CD4-positive, alpha-beta T cell treated with Interleukin-15 for 4 hours (primary cell): ENCODE data around the gene TMEM217.
"Not testable (repeated sequence)": the region's sequence is repeated elsewhere in the genome, so short reads cannot be mapped to it uniquely, and the experiment has no call there.

Experiments used
- DNase-seq: peaks from one replicate; pipeline ENCODE4 v3.0.0-alpha.2; 2020; ENCODE audit warnings: low spot score

TMEM217 gene

DNA sequence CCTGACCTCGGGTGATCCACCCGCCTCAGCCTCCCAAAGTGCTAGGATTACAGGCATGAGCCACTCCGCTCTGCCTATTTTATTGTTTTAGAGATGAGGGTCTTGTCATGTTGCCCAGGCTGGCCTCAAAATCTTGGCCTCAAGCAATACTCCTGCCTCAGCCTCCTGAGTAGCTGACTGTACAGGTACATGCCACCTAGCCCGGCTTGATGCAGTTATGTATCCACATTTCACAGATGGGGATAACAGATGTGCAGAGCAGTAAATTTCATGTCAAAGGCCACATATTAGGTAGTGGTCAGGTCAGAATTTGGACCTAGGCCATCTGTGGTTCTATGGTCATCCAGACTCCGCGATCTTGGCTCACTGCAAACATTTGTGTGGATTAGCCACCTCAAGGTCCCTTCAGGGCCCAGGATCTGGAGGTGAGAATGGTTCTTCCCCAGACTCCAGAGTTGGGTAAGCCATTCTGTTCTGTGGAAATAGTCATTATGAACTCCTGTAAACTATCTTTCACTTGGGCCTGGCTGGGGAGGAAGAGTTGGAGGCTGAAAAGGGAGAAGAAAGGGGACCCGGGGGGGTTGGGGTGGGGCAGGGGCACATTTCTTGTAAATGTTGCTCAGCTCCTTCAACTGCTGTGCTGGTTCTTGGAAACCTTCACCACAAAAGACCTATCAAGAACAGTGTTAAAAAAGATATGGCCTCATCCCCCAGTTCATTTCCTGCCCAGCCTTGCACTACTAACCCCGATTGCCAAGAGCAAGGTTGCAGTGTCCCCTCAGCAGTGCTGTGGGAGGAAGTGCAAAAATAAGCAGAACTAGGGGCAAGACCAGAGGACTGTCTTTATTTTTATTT lies 75.0 kb downstream of the TMEM217 start:
- DNase-seq: peak; percentile 90

DNA sequence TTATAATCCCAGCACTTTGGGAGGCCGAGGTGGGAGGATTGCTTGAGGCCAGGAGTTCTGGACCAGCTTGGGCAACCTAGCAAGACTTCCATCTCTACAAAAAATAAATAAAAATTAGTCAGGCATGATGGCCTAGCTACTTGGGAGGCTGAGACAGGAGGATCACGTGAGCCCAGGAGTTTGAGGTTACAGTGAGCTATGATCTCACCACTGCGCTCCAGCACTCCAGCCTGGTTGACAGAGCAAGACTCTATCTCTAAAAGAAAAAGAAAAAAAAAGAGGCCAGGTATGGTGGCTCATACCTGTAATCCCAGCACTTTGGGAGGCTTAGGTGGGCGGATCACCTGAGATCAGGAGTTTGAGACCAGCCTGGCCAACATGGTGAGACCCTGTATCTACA lies 77.3 kb downstream of the TMEM217 start:
- not testable (repeated sequence) for DNase-seq

GRCh38 chr6:37180075-37180474 lies 77.9 kb downstream of the TMEM217 start:
- DNase-seq: no peak

DNA sequence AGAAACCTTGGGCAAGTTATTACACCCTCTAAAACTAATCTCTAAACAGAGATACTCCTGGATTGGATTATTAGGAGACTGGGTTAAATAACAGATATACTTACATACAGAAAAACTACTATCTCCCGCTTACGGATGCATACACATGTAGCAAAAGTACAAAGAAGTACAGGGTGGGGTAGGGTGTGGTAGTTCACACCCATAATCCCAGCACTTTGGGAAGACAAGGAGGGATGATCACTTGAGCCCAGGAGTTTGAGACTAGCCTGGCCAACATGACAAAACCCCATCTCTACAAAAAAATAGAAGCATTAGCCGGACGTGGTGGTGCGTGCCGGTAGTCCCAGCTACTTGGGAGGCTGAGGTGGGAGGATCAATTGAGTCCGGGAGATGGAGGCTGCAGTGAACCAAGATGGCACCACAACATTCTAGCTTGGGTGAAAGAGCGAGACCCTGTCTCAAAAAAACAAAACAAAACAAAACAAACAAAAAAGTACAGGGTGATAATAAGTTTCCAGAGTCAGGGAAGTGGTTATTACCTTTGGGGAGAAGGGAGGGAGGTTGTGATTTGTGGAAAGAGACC lies 79.9 kb downstream of the TMEM217 start:
- DNase-seq: no peak

- DNase-seq: no peak
These were observed 80.6 kb downstream of the TMEM217 start for GRCh38 chr6:37177077-37177934.

DNA sequence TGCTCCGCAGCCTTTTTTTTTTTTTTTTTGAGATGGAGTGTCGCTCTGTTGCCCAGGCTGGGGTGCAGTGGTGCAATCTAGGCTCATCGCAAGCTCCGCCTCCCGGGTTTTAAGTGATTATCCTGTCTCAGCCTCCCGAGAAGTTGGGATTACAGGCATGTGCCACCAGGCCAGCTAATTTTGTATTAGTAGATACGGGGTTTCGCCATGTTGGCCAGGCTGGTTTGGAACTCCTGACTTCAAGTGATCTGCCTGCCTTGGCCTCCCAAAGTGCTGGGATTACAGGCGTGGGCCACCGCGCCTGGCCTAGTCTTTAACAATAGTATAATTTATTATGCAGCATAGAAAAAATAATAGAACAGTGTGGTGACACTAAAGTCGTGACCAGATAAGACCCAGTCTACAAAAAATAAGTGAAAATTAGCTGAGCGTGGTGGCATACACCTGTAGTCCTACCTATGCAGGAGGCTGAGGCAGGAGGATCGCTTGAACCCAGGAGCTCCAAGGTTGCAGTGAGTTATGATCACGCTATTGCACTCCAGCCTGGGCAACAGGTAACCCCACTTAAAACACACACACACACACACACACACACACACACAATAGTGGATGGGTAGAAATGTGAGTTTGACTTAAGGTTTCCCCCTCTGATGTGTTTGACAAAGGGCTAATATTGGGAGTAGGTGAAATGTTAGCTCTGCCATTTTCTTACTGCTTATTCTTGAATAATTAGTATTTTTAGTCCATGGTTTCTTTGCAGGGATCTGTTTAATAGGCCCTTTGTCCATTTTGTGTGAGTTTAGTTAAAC lies 81.5 kb downstream of the TMEM217 start:
- DNase-seq: no peak

- no peak for DNase-seq
These were observed 82.3 kb downstream of the TMEM217 start for GRCh38 chr6:37175332-37176267.

DNA sequence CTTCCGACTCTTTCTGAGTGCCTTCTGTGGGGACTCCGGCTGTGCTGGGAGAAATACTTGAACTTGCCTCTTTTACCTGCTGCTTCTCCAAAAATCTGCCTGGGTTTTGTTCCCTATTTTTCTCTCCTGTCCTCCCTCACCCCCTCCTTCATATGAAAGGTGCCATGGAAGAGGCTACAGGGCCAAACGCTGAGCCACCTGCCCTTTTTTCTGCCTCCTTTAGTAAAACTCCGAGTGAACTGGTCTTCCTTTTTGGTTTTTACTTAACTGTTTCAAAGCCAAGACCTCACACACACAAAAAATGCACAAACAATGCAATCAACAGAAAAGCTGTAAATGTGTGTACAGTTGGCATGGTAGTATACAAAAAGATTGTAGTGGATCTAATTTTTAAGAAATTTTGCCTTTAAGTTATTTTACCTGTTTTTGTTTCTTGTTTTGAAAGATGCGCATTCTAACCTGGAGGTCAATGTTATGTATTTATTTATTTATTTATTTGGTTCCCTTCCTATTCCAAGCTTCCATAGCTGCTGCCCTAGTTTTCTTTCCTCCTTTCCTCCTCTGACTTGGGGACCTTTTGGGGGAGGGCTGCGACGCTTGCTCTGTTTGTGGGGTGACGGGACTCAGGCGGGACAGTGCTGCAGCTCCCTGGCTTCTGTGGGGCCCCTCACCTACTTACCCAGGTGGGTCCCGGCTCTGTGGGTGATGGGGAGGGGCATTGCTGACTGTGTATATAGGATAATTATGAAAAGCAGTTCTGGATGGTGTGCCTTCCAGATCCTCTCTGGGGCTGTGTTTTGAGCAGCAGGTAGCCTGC lies 83.2 kb downstream of the TMEM217 start:
- DNase-seq: no peak

GRCh38 chr6:37174196-37174514 lies 83.8 kb downstream of the TMEM217 start:
- DNase-seq: no peak

DNA sequence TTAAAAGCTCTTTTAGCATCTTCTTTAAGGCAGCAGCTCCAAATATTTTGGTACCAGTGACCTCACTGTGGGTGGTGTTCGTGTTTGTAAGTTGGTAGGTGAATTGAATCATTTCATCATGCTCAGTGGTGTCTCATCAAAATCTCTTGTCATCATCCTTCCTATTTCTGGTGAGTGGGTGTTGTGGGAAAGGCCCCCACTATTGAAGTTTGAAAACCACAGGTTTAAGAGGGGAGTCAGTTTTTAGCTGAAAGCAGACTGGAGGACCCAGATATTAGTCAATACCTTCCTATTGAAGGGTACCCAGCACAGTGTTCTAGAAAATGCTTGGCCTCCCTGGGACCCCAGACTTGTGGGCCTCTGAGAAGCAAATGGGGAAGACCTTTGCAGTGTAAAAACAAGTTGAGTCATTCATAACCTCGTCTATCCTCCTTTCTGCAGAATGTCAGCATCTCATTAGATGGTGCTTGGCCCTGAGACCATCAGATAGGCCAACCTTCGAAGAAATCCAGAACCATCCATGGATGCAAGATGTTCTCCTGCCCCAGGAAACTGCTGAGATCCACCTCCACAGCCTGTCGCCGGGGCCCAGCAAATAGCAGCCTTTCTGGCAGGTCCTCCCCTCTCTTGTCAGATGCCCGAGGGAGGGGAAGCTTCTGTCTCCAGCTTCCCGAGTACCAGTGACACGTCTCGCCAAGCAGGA lies 84.3 kb downstream of the TMEM217 start:
- DNase-seq: peak; percentile 88

DNA sequence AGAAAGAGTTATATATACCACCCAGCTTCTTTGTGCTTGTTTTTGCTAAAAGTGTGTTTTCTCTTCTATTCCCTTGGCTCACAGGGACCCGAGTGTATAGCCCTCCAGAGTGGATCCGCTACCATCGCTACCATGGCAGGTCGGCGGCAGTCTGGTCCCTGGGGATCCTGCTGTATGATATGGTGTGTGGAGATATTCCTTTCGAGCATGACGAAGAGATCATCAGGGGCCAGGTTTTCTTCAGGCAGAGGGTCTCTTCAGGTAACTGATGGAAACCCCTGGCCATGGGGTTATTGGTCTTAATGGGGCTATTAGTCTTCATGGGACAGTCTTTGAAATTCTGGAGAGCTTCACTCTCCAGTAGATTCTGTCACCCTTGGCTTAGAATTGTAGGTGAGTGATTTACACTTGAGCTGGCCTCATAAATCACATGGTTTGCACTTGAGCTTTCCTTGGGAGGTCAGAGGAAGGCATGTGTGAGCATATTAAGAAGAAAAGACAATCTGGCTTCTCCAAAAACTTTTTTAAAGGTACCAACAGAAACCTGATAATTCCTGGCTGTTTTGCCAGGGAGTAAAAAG lies 84.9 kb downstream of the TMEM217 start:
- no peak for DNase-seq

GRCh38 chr6:37171970-37172812 lies 85.8 kb downstream of the TMEM217 start:
- DNase-seq: peak; percentile 97

GRCh38 chr6:37171201-37171969 lies 86.6 kb downstream of the TMEM217 start:
- peak; percentile 36 for DNase-seq

GRCh38 chr6:37170273-37171200 lies 87.4 kb downstream of the TMEM217 start:
- peak; percentile 46 for DNase-seq

DNA sequence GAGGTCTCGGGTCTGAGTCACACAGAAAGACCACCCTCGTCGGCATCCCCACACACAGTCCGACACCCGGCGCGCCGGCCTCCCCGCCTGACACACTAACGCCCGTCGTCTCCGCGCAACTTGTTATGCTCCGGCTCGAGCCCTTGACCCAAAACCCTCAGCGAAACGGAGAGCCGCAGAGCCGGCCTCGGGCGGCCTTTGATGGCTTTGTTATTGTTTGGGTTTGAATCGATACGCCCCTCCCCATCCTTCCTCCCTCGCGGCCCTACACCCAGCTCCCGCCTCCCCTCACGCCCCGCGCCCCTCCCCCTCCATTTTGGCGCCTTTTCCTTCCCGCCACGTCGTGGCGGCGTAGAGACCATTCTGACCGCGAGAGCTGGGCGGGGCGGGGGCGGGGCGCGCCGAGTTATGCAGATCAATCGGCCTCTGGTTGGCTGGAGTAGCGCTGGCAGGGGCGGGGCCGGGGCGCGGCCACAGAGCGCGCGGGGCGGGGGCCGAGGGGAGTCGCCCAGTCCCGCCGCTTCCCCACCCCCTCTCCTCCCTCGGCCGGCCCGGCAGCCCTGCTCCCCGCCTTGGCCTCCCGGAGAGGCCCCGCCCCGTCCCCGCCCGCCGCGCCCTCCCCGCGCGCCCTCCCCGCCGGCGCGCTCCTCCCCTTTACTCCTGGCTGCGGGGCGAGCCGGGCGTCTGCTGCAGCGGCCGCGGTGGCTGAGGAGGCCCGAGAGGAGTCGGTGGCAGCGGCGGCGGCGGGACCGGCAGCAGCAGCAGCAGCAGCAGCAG lies 88.3 kb downstream of the TMEM217 start, which contains the start of gene PIM1:
Gene PIM1 (plus strand): TSS at position 657 of the 777 bp plus-strand sequence. CDS start 424 bp downstream, outside the sequence.
- peak; percentile 100 for DNase-seq
